Endodermal cell (in vitro differentiated cells): ENCODE data around the gene ENTPD1. TPM values are rescaled to one million over a fixed set of nuclear protein-coding genes. Genes with fewer than 3 reads are reported as not detected.

Source experiments
- DNase-seq: peaks from one replicate; pipeline ENCODE4 v3.0.0-alpha.2; 2017
- H3K27ac ChIP-seq: 2 replicates; pipeline ENCODE4 v1.5.1; 2013; ENCODE audit warnings: mild to moderate bottlenecking, low read depth, low read length, moderate library complexity
- H3K27me3 ChIP-seq: 2 replicates; pipeline ENCODE4 v1.6.1; 2013; ENCODE audit warnings: mild to moderate bottlenecking, low read length, moderate library complexity; ENCODE audit not compliant: insufficient read depth, control insufficient read depth, poor library complexity, severe bottlenecking
- H3K36me3 ChIP-seq: 2 replicates; pipeline ENCODE4 v1.7.0; 2013; ENCODE audit warnings: mild to moderate bottlenecking, low read length, moderate library complexity; ENCODE audit not compliant: control insufficient read depth, insufficient read depth
- H3K4me1 ChIP-seq: one replicate; pipeline ENCODE4 v1.7.0; 2013; ENCODE audit warnings: low read length; ENCODE audit not compliant: control insufficient read depth, insufficient read depth
- H3K4me3 ChIP-seq: 2 replicates; pipeline ENCODE4 v1.5.1; 2013; ENCODE audit warnings: mild to moderate bottlenecking, low read length, moderate library complexity
- H3K9ac ChIP-seq: 2 replicates; pipeline ENCODE4 v1.6.1; 2013; ENCODE audit warnings: mild to moderate bottlenecking, low read length, moderate library complexity; ENCODE audit not compliant: poor library complexity, severe bottlenecking; ENCODE audit errors: extremely low read depth
- H3K9me3 ChIP-seq: 2 replicates; pipeline ENCODE4 v1.6.1; 2013; ENCODE audit warnings: mild to moderate bottlenecking, low read length, moderate library complexity; ENCODE audit not compliant: control insufficient read depth
- H3K27ac Mint-ChIP-seq: 2 replicates; pipeline ENCODE4 v1.8.0; 2020; ENCODE audit warnings: mixed read lengths
- H3K27me3 Mint-ChIP-seq: 2 replicates; pipeline ENCODE4 v1.8.0; 2021; ENCODE audit warnings: mild to moderate bottlenecking, mixed read lengths; ENCODE audit not compliant: insufficient read depth
- H3K36me3 Mint-ChIP-seq: 2 replicates; pipeline ENCODE4 v1.8.0; 2020; ENCODE audit warnings: low read depth, mixed read lengths
- H3K4me1 Mint-ChIP-seq: 2 replicates; pipeline ENCODE4 v1.8.0; 2020; ENCODE audit warnings: mixed read lengths
- H3K4me3 Mint-ChIP-seq: 2 replicates; pipeline ENCODE4 v1.8.0; 2020; ENCODE audit warnings: mild to moderate bottlenecking, moderate library complexity, mixed read lengths
- H3K9me3 Mint-ChIP-seq: 2 replicates; pipeline ENCODE4 v1.8.0; 2020; ENCODE audit warnings: mild to moderate bottlenecking, mixed read lengths
- CTCF ChIP-seq: fragments of 200-600 bp; sonication (generic); conservative IDR thresholded peaks from 2 replicates; pipeline ENCODE4 v1.5.0; 2021; ENCODE audit warnings: antibody characterized with exemption, mild to moderate bottlenecking
- WGBS, 2 experiments: methylation state at CpG; one replicate each; pipeline versions ENCODE4 v1.1.5 to v1.1.7; 2013; ENCODE audit warnings: missing lambda C conversion rate in 2 of 2, mixed read lengths in 1 of 2; ENCODE audit not compliant: insufficient coverage in 1 of 2, insufficient read length in 1 of 2; 5-methylcytosine and 5-hydroxymethylcytosine counted together
- total RNA-seq, 2 donors: library from RNA; stranded (reverse); fragmentation: NEBNext Ultra II Directional in 1 of 2; extraction: Animal tissue kit (Norgen Biotek cat#: 25700) in 1 of 2; gene quantifications; 2 replicates in 1 of 2; 3 replicates in 1 of 2; pipeline ENCODE4 v1.2.1, GENCODE V29; 2021

ENTPD1 gene
- total RNA-seq, 2 donors from 2014 or later: 3.9 TPM

- Histone ChIP-seq H3K4me1 (peaks cover 15% of the 10 kb centered on the region), H3K27me3 (no peaks in the 10 kb centered on the region), H3K36me3 (no peaks in the 10 kb centered on the region), H3K9ac (no peak overlapping the region), H3K9me3 (peaks cover 40% of the 10 kb centered on the region), H3K4me3 (peak overlapping the region; percentile 61), H3K27ac (no peak overlapping the region)
- Mint-ChIP-seq H3K27ac (no peak overlapping the region), H3K4me3 (no peak overlapping the region), H3K9me3 (peaks cover 22% of the 10 kb centered on the region), H3K27me3 (no peaks in the 10 kb centered on the region), H3K36me3 (no peaks in the 10 kb centered on the region), H3K4me1 (peaks cover 45% of the 10 kb centered on the region)
- no peak for TF ChIP-seq CTCF
- 86% methylated on average over 1 of the region's 1 CpG; no CpG with 5 or more reads in 1 of the 2 experiments for WGBS, 2 experiments
- DNase-seq: no peak
These were observed 62.0 kb downstream of the ENTPD1 start for GRCh38 chr10:95818010-95818409.

GRCh38 chr10:95818668-95819067 lies 62.7 kb downstream of the ENTPD1 start:
- no peak overlapping the region for H3K9ac ChIP-seq

GRCh38 chr10:95819620-95820329 lies 63.8 kb downstream of the ENTPD1 start:
- DNase-seq: no peak
- H3K36me3 ChIP-seq: no peaks in the 10 kb centered on the region
- peaks cover 33% of the 10 kb centered on the region for H3K9me3 ChIP-seq
- H3K9ac ChIP-seq: no peak overlapping the region
- no peaks in the 10 kb centered on the region for H3K27me3 ChIP-seq
- H3K4me1 Mint-ChIP-seq: peaks cover 42% of the 10 kb centered on the region
- H3K4me3 Mint-ChIP-seq: no peak overlapping the region
- H3K27ac ChIP-seq: no peak overlapping the region
- H3K9me3 Mint-ChIP-seq: peaks cover 17% of the 10 kb centered on the region
- WGBS, 2 experiments: 70 to 79% methylated on average over 2 of the region's 2 CpGs
- H3K27ac Mint-ChIP-seq: no peak overlapping the region
- H3K27me3 Mint-ChIP-seq: no peaks in the 10 kb centered on the region
- H3K36me3 Mint-ChIP-seq: no peaks in the 10 kb centered on the region
- no peak for TF ChIP-seq CTCF
- peak overlapping the region; percentile 61 for H3K4me3 ChIP-seq
- H3K4me1 ChIP-seq: peaks cover 18% of the 10 kb centered on the region

More at GRCh38 chr10:95818668-95819067, 62.7 kb downstream of the ENTPD1 start:
- 72 to 75% methylated on average over 2 of the region's 2 CpGs for WGBS, 2 experiments
- Histone ChIP-seq H3K4me1 (peaks cover 15% of the 10 kb centered on the region), H3K36me3 (no peaks in the 10 kb centered on the region), H3K9me3 (peaks cover 33% of the 10 kb centered on the region), H3K4me3 (peak overlapping the region; percentile 61), H3K27ac (no peak overlapping the region), H3K27me3 (no peaks in the 10 kb centered on the region)
- H3K27me3 Mint-ChIP-seq: no peaks in the 10 kb centered on the region
- no peaks in the 10 kb centered on the region for H3K36me3 Mint-ChIP-seq
- no peak overlapping the region for H3K4me3 Mint-ChIP-seq
- no peak for TF ChIP-seq CTCF
- no peak for DNase-seq
- peaks cover 17% of the 10 kb centered on the region for H3K9me3 Mint-ChIP-seq
- peak overlapping the region; percentile 49 for H3K27ac Mint-ChIP-seq
- peaks cover 52% of the 10 kb centered on the region for H3K4me1 Mint-ChIP-seq
